GM12891 (cell line): ENCODE measurements around the gene FAM184B.
A peak's percentile ranks its signal among the peaks of the same experiment; 100 is the strongest.

Experiments used
- PAX5 ChIP-seq: IDR thresholded peaks from 2 replicates; pipeline ENCODE4 v1.6.1; 2011; ENCODE audit warnings: low read length, moderate library complexity, mild to moderate bottlenecking; ENCODE audit not compliant: insufficient read depth, severe bottlenecking
- POLR2A ChIP-seq: IDR thresholded peaks from 2 replicates; pipeline ENCODE4 v1.6.1; 2011; ENCODE audit warnings: low read depth, low read length, control low read depth
- POLR2AphosphoS5 ChIP-seq: IDR thresholded peaks from 2 replicates; pipeline ENCODE4 v1.6.1; 2011; ENCODE audit warnings: low read depth, low read length, control low read depth
- POU2F2 ChIP-seq: IDR thresholded peaks from 2 replicates; pipeline ENCODE4 v1.6.1; 2011; ENCODE audit warnings: low read depth, mild to moderate bottlenecking, control low read depth, low read length, moderate library complexity
- SPI1 ChIP-seq: IDR thresholded peaks from 2 replicates; pipeline ENCODE4 v1.6.1; 2011; ENCODE audit warnings: low read depth, low read length, control low read depth

DNA sequence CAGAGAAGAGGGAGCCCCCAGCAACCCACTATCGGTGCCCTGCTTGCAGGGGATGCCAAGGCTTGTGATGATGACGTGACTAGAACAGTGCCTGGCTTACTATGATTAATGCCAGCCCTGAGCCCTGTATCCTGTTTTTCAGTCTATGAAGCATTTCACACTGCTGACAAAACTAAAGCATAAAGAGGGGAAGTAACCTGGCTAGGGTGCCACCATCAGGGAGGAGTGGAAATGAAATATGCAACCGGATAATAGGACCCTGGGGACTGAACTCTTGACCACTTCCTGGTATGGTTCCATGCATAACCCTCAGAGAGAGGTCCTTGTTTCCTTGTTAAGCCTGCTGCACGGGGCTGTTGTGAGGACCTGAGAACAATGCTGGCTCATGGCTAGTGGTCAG, 116.7 kb downstream of the FAM184B start:
- peak; percentile 90 for TF ChIP-seq POU2F2
- no peak for TF ChIP-seq POLR2A
- no peak for TF ChIP-seq POLR2AphosphoS5
- peak; percentile 50; the same call in 1 of the 2 replicates for TF ChIP-seq SPI1
- no peak for TF ChIP-seq PAX5
